Ovary (tissue), 9 donors: ENCODE results near the gene PNRC2. TPM values are rescaled to one million over a fixed set of nuclear protein-coding genes. Genes with fewer than 3 reads are reported as not detected.
"Not testable (repeated sequence)": the region's sequence is repeated elsewhere in the genome, so short reads cannot be mapped to it uniquely, and the experiment has no call there.

Source experiments
- DNase-seq, 5 donors: peaks; one replicate each; pipeline ENCODE4 v3.0.0-alpha.2; 2019 to 2020
- H3K27ac ChIP-seq, 2 donors: fragments of 200-600 bp; one replicate each; pipeline versions ENCODE4 v1.5.1 to v1.8.0; 2019 to 2022
- H3K27me3 ChIP-seq: fragments of 200-600 bp; one replicate; pipeline ENCODE4 v1.8.0; 2022
- H3K36me3 ChIP-seq: fragments of 200-600 bp; sonication (generic); one replicate; pipeline ENCODE4 v1.5.1; 2019
- H3K4me1 ChIP-seq: one replicate; pipeline ENCODE4 v1.8.1; 2013; ENCODE audit warnings: mild to moderate bottlenecking, moderate library complexity; ENCODE audit not compliant: insufficient read depth
- H3K4me3 ChIP-seq: fragments of 200-600 bp; sonication (generic); one replicate; pipeline ENCODE4 v1.5.1; 2017
- H3K9me3 ChIP-seq, 2 donors: fragments of 200-600 bp in 1 of 2; sonication (generic) in 1 of 2; one replicate each; pipeline versions ENCODE4 v1.5.1 to v1.8.1; 2013 to 2019; ENCODE audit warnings: mild to moderate bottlenecking in 1 of 2, moderate library complexity in 1 of 2
- CTCF ChIP-seq, 3 donors: fragments of 450-650 bp in 2 of 3; fragments of 200-600 bp in 1 of 3; IDR thresholded peaks; one replicate each; pipeline versions ENCODE4 v1.5.1 to v1.8.0; 2016 to 2022; ENCODE audit warnings: antibody characterized with exemption in 3 of 3, mild to moderate bottlenecking in 1 of 3
- EP300 ChIP-seq: sonication (generic); formaldehyde crosslinking; IDR thresholded peaks from one replicate; pipeline ENCODE4 v1.6.1; 2017; ENCODE audit warnings: antibody characterized with exemption
- POLR2A ChIP-seq: fragments of 450-650 bp; IDR thresholded peaks from one replicate; pipeline ENCODE4 v1.6.1; 2017; ENCODE audit warnings: antibody characterized with exemption, mild to moderate bottlenecking, moderate library complexity
- WGBS, 3 donors: extraction: QIAGEN DNeasy Blood & Tissue Kit in 1 of 3; methylation state at CpG; one replicate each; pipeline versions ENCODE4 v1.1.5 to v1.1.7; 2013 to 2017; 5-methylcytosine and 5-hydroxymethylcytosine counted together
- intact Hi-C, 4 donors: fragments of 100-400 bp; cut with DNase I; formaldehyde crosslinking; loops; one replicate each; pipeline versions ENCODE4 v1.11.0 to v1.15.1; 2022 to 2023
- polyA plus RNA-seq, 2 donors: library from polyadenylated mRNA; stranded (reverse); fragments of 200-250 nt in 1 of 2; fragments of 350-450 nt in 1 of 2; fragmentation: Illumina TruSeq in 1 of 2; extraction: RNeasy Lipid Tissue Mini Kit (QIAGEN cat#74804) in 1 of 2; gene quantifications; one replicate each; pipeline ENCODE4 v1.2.3, GENCODE V29; 2013 to 2014
- total RNA-seq, 7 donors: library from RNA; depleted of rRNA in 2 of 7; stranded (reverse); fragments of >200 nt in 2 of 7; fragmentation: NEBNext Ultra II Directional in 3 of 7; extraction: Animal tissue kit (Norgen Biotek cat#: 25700) in 3 of 7; gene quantifications; one replicate each; pipeline versions ENCODE4 v1.1.0 to v1.2.4, GENCODE V29; 2016 to 2023
- donor health status: DM: no; HTN: no; CAD: no; lungs with moderate emphysema.
- donor health status: DM: no; HTN: no; CAD: no.
- donor health status: Bipolar disorder and iron deficiency.
- donor health status: DM: yes; HTN: yes; CAD: no.
- donor health status: DM: no; HTN: no; CAD: no.
- donor health status: DM: yes; HTN: yes; CAD: no.

PNRC2 gene
- total and polyA plus RNA-seq, 9 donors = 72.5 to 121 (median 99.0) TPM

- intact Hi-C loops = no loop called here
Measured at GRCh38 chr1:23984417-23985186, 25.0 kb downstream of the PNRC2 start.

GRCh38 chr1:23987038-23987437 is 27.4 kb downstream of the PNRC2 start:
- DNase-seq, H3K27ac ChIP-seq, H3K27me3 ChIP-seq, H3K36me3 ChIP-seq, H3K4me3 ChIP-seq, H3K9me3 ChIP-seq, intact Hi-C loops, H3K4me1 ChIP-seq: not testable (repeated sequence)
- WGBS, 3 donors = 93 to 95% (median 94%) methylated on average over 14 to 23 of the region's 23 CpGs

More at GRCh38 chr1:23984417-23985186, 25.0 kb downstream of the PNRC2 start:
- 35 to 39% (median 37%) methylated on average over 5 of the region's 5 CpGs for whole genome bisulfite sequencing, 3 donors
- H3K27ac ChIP-seq = no peak overlapping the region
- no peak overlapping the region for H3K4me3 ChIP-seq
- H3K27me3 ChIP-seq = no peaks in the 10 kb centered on the region
- H3K4me1 ChIP-seq = peaks cover 3% of the 10 kb centered on the region
- no peak for DNase-seq
- TF ChIP-seq POLR2A = no peak
- H3K9me3 ChIP-seq = no peaks in the 10 kb centered on the region
- no peaks in the 10 kb centered on the region for H3K36me3 ChIP-seq

GRCh38 chr1:23989263-23989662 is 29.6 kb downstream of the PNRC2 start:
- TF ChIP-seq EP300 (no peak), CTCF (IDR thresholded peaks at IDR 0.05) (no peak), POLR2A (no peak)
- DNase-seq = no peak
- 32 to 45% (median 39%) methylated on average over 3 of the region's 3 CpGs for WGBS, 3 donors
- H3K4me1 ChIP-seq = no peaks in the 10 kb centered on the region
- intact Hi-C loops = no loop called here
- H3K27ac ChIP-seq = no peak overlapping the region
- H3K9me3 ChIP-seq = no peaks in the 10 kb centered on the region
- no peak overlapping the region for H3K4me3 ChIP-seq
- H3K36me3 ChIP-seq = no peaks in the 10 kb centered on the region
- H3K27me3 ChIP-seq = no peaks in the 10 kb centered on the region

- H3K36me3 ChIP-seq, intact Hi-C loops, H3K4me3 ChIP-seq, H3K9me3 ChIP-seq, DNase-seq, H3K27ac ChIP-seq, H3K4me1 ChIP-seq, H3K27me3 ChIP-seq: not testable (repeated sequence)
- WGBS, 3 donors = 89 to 91% (median 91%) methylated on average over 13 of the region's 13 CpGs
Measured at GRCh38 chr1:23992011-23992410, 32.4 kb downstream of the PNRC2 start.

GRCh38 chr1:23995431-23995837 is 35.8 kb downstream of the PNRC2 start:
- Histone ChIP-seq H3K4me1 (no peaks in the 10 kb centered on the region), H3K4me3 (no peak overlapping the region), H3K9me3 (no peaks in the 10 kb centered on the region), H3K36me3 (no peaks in the 10 kb centered on the region), H3K27ac (no peak overlapping the region), H3K27me3 (no peaks in the 10 kb centered on the region)
- intact Hi-C loops = no loop called here
- TF ChIP-seq POLR2A = no peak
- TF ChIP-seq EP300 = no peak
- TF ChIP-seq CTCF (IDR thresholded peaks at IDR 0.05) = no peak
- no peak for DNase-seq
- WGBS, 3 donors = 70 to 80% (median 75%) methylated on average over 13 of the region's 13 CpGs

- no peak for TF ChIP-seq POLR2A
- TF ChIP-seq EP300 = no peak
- Histone ChIP-seq H3K27me3 (no peaks in the 10 kb centered on the region), H3K4me3 (no peak overlapping the region), H3K27ac (no peak overlapping the region), H3K4me1 (no peaks in the 10 kb centered on the region), H3K36me3 (no peaks in the 10 kb centered on the region), H3K9me3 (no peaks in the 10 kb centered on the region)
- 78% methylated on average over 10 of the region's 10 CpGs for WGBS, 3 donors
- intact Hi-C loops = no loop called here
- DNase-seq = no peak
Measured at GRCh38 chr1:23996700-23997229, 37.1 kb downstream of the PNRC2 start.
